CD14-positive monocyte (primary cell): ENCODE measurements around the gene COL2A1. TPM values are rescaled to one million over a fixed set of nuclear protein-coding genes. Genes with fewer than 3 reads are reported as not detected.

ENCODE experiments used
- DNase-seq, 3 donors: peaks; one replicate each; pipeline ENCODE4 v3.0.0-alpha.2; 2011 to 2022
- H2AFZ ChIP-seq: 2 replicates; pipeline ENCODE4 v1.6.0; 2012; ENCODE audit warnings: mild to moderate bottlenecking, low read depth, low read length, inconsistent platforms; ENCODE audit not compliant: insufficient read depth, poor library complexity, severe bottlenecking
- H3K27ac ChIP-seq, 2 donors: 1 replicate in 1 of 2; 2 replicates in 1 of 2; pipeline ENCODE4 v1.5.1; 2012 to 2013; ENCODE audit warnings: low read length in 2 of 2, control low read depth in 1 of 2, inconsistent platforms in 1 of 2, low read depth in 1 of 2, mild to moderate bottlenecking in 1 of 2
- H3K27me3 ChIP-seq, 2 donors: one replicate each; pipeline versions ENCODE4 v1.6.0 to v1.6.1; 2011 to 2013; ENCODE audit warnings: low read length in 2 of 2; ENCODE audit not compliant: control insufficient read depth in 2 of 2, insufficient read depth in 2 of 2
- H3K36me3 ChIP-seq, 2 donors: replicated peaks in 1 of 2; 1 replicate in 1 of 2; 2 replicates in 1 of 2; pipeline versions ENCODE4 v1.5.1 to v1.6.1; 2012 to 2013; ENCODE audit warnings: low read length in 2 of 2, control low read depth in 1 of 2, inconsistent platforms in 1 of 2, mild to moderate bottlenecking in 1 of 2; ENCODE audit not compliant: insufficient read depth in 2 of 2, control insufficient read depth in 1 of 2
- H3K4me1 ChIP-seq, 2 donors: 1 replicate in 1 of 2; 2 replicates in 1 of 2; pipeline versions ENCODE4 v1.5.1 to v1.6.1; 2012 to 2013; ENCODE audit warnings: low read length in 2 of 2, control low read depth in 1 of 2, inconsistent platforms in 1 of 2, mild to moderate bottlenecking in 1 of 2, moderate library complexity in 1 of 2; ENCODE audit not compliant: insufficient read depth in 2 of 2, control insufficient read depth in 1 of 2
- H3K4me2 ChIP-seq: replicated peaks from 2 replicates; pipeline ENCODE3; 2012; ENCODE audit warnings: low read length, moderate library complexity, mild to moderate bottlenecking; ENCODE audit not compliant: poor library complexity, severe bottlenecking; ENCODE audit errors: extremely low read depth
- H3K4me3 ChIP-seq, 3 experiments: fragments of 200-600 bp in 1 of 3; sonication (generic) in 1 of 3; replicated peaks in 1 of 3; 1 replicate in 2 of 3; 2 replicates in 1 of 3; pipeline ENCODE4 v1.5.1; 2011 to 2013; ENCODE audit warnings: low read length in 3 of 3, mild to moderate bottlenecking in 3 of 3, control low read depth in 2 of 3, low read depth in 2 of 3, inconsistent platforms in 1 of 3, moderate library complexity in 1 of 3
- H3K79me2 ChIP-seq: 2 replicates; pipeline ENCODE4 v1.6.0; 2012; ENCODE audit warnings: mild to moderate bottlenecking, control low read depth, inconsistent platforms, low read length, moderate library complexity; ENCODE audit not compliant: insufficient read depth
- H3K9ac ChIP-seq: 2 replicates; pipeline ENCODE4 v1.6.0; 2017; ENCODE audit warnings: low read length, mild to moderate bottlenecking; ENCODE audit not compliant: insufficient read depth, poor library complexity, severe bottlenecking
- H3K9me3 ChIP-seq, 2 donors: replicated peaks in 1 of 2; 1 replicate in 1 of 2; 2 replicates in 1 of 2; pipeline versions ENCODE4 v1.5.1 to v1.6.1; 2012 to 2013; ENCODE audit warnings: low read length in 2 of 2, control low read depth in 1 of 2; ENCODE audit not compliant: control insufficient read depth in 1 of 2, insufficient read depth in 1 of 2
- H4K20me1 ChIP-seq: 2 replicates; pipeline ENCODE4 v1.6.0; 2012; ENCODE audit warnings: mild to moderate bottlenecking, low read length, control low read depth, moderate library complexity; ENCODE audit not compliant: insufficient read depth
- H3K27ac Mint-ChIP-seq, 7 donors: one replicate each; pipeline ENCODE4 v1.8.0; 2020; ENCODE audit warnings: mild to moderate bottlenecking in 7 of 7, mixed read lengths in 7 of 7, moderate library complexity in 6 of 7, inconsistent platforms in 2 of 7
- H3K27me3 Mint-ChIP-seq, 3 donors: one replicate each; pipeline ENCODE4 v1.8.0; 2021 to 2022; ENCODE audit warnings: low read depth in 3 of 3, mild to moderate bottlenecking in 3 of 3, mixed read lengths in 3 of 3, moderate library complexity in 3 of 3, inconsistent platforms in 1 of 3
- H3K36me3 Mint-ChIP-seq, 2 donors: one replicate each; pipeline ENCODE4 v1.8.0; 2020; ENCODE audit warnings: mixed read lengths in 2 of 2, inconsistent platforms in 1 of 2, mild to moderate bottlenecking in 1 of 2
- H3K4me1 Mint-ChIP-seq: one replicate; pipeline ENCODE4 v1.8.0; 2020; ENCODE audit warnings: mild to moderate bottlenecking, mixed read lengths
- H3K4me3 Mint-ChIP-seq, 2 donors: one replicate each; pipeline ENCODE4 v1.8.0; 2020; ENCODE audit warnings: mild to moderate bottlenecking in 2 of 2, mixed read lengths in 2 of 2, moderate library complexity in 1 of 2
- H3K9me3 Mint-ChIP-seq, 7 donors: one replicate each; pipeline ENCODE4 v1.8.0; 2020 to 2022; ENCODE audit warnings: mixed read lengths in 7 of 7, mild to moderate bottlenecking in 6 of 7, moderate library complexity in 6 of 7, inconsistent platforms in 2 of 7
- CTCF ChIP-seq: fragments of 200-600 bp; IDR thresholded peaks from one replicate; pipeline ENCODE4 v1.8.0; 2022; ENCODE audit warnings: antibody characterized with exemption, mild to moderate bottlenecking
- WGBS: methylation state at CpG from one replicate; pipeline ENCODE4 v1.1.5; 2013; ENCODE audit warnings: missing lambda C conversion rate; ENCODE audit not compliant: insufficient coverage; 5-methylcytosine and 5-hydroxymethylcytosine counted together
- intact Hi-C, 2 donors: fragments of 100-400 bp; cut with micrococcal nuclease; formaldehyde crosslinking; loops; one replicate each; pipeline versions ENCODE4 v1.15.0 to v1.15.1; 2023
- polyA plus RNA-seq, 3 donors: library from polyadenylated mRNA; depleted of rRNA in 1 of 3; unstranded in 2 of 3; stranded (reverse) in 1 of 3; fragments of 300-500 nt in 2 of 3; fragments of >200 nt in 1 of 3; fragmentation: Illumina TruSeq in 2 of 3; gene quantifications; 1 replicate in 2 of 3; 2 replicates in 1 of 3; pipeline ENCODE4 v1.2.3, GENCODE V29; 2012 to 2021

Gene COL2A1
- polyA plus RNA-seq, 3 donors = not detected

- Histone ChIP-seq H4K20me1 (no peaks in the 10 kb centered on the region), H3K4me1 (peaks cover 10 to 16% of the 10 kb centered on the region in 2 donors), H3K79me2 (peaks cover 9% of the 10 kb centered on the region), H3K4me2 (no peak overlapping the region), H3K27me3 (peaks cover 4 to 10% of the 10 kb centered on the region in 2 donors), H3K9ac (no peak overlapping the region), H3K9me3 (no peaks in the 10 kb centered on the region), H3K4me3 (no peak overlapping the region), H2AFZ (no peak overlapping the region), H3K27ac (no peak overlapping the region), H3K36me3 (peaks cover 3 to 43% of the 10 kb centered on the region in 2 donors)
- peaks cover 21% of the 10 kb centered on the region for H3K4me1 Mint-ChIP-seq
- H3K9me3 Mint-ChIP-seq = no peaks in the 10 kb centered on the region
- DNase-seq = no peak
- no CpG with 5 or more reads among the region's 3 CpGs for WGBS
- no peak overlapping the region for H3K27ac Mint-ChIP-seq
- peaks cover 15 to 26% (median 16%) of the 10 kb centered on the region in 3 donors for H3K27me3 Mint-ChIP-seq
- intact Hi-C loops = loop anchor here in 1 of 2 donors (10.0 kb wide), 1 partner anchor 189 kb away; the partner anchor contains the start of gene ASB8
- H3K36me3 Mint-ChIP-seq = peaks cover 10 to 24% of the 10 kb centered on the region in 2 donors
- no peak overlapping the region for H3K4me3 Mint-ChIP-seq
- TF ChIP-seq CTCF = no peak
These were observed 38.7 kb downstream of the COL2A1 start for GRCh38 chr12:47965581-47965980.

DNA sequence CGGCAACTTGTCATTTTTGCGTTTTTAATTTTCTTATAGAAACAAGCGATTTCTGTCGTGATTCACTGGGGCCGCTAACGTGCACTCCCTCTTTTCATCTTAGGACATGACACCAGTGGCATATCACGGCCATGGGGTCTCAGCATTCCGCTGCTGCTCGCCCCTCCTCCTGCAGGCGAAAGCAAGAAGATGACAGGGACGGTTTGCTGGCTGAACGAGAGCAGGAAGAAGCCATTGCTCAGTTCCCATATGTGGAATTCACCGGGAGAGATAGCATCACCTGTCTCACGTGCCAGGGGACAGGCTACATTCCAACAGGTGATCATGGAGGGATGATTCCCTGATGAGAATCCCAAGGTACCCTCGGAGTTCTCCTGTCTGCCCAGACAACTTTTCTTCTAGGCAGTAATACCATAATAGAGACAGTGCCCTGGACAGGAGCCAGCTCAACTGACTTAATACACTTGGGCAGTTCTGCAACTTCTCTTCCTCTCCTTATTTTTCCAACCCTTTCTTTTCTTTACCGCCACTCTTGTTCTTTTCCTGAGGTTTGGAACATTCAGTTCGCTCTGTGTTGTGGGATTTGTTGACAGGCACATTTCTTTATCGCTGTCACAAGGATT, 40.1 kb downstream of the COL2A1 start:
- Histone ChIP-seq H3K9me3 (no peaks in the 10 kb centered on the region), H3K9ac (peak overlapping the region; percentile 81), H3K27ac (peak overlapping the region in 1 of 2 donors; percentile 74), H3K4me1 (peaks cover 10 to 16% of the 10 kb centered on the region in 2 donors), H4K20me1 (no peaks in the 10 kb centered on the region), H3K4me3 (peak overlapping the region; percentile 61 to 97 (median 87)), H3K4me2 (peak overlapping the region; percentile 100), H3K27me3 (peaks cover 4 to 10% of the 10 kb centered on the region in 2 donors), H3K79me2 (peaks cover 9% of the 10 kb centered on the region), H2AFZ (peak overlapping the region; percentile 100), H3K36me3 (peaks cover 3 to 33% of the 10 kb centered on the region in 2 donors)
- intact Hi-C loops = loop anchor here in 1 of 2 donors (10.0 kb wide), 1 partner anchor 191 kb away; the partner anchor contains the start of gene ASB8
- Mint-ChIP-seq H3K27ac (peak overlapping the region in 3 of 7 donors; percentile 9 to 73 (median 18)), H3K27me3 (peaks cover 18 to 31% (median 19%) of the 10 kb centered on the region in 3 donors), H3K4me3 (peak overlapping the region; percentile 98), H3K36me3 (peaks cover 10 to 20% of the 10 kb centered on the region in 2 donors), H3K9me3 (peaks cover 0 to 5% (median 0%) of the 10 kb centered on the region in 7 donors), H3K4me1 (peaks cover 21% of the 10 kb centered on the region)
- WGBS = 8% methylated on average over 15 of the region's 18 CpGs
- no peak for TF ChIP-seq CTCF
- DNase-seq = peak in 2 of 3 donors; percentile 11 to 21
